Skeletal muscle satellite cell (primary cell): ENCODE measurements around the gene PSMB7.
A peak's percentile ranks its signal among the peaks of the same experiment; 100 is the strongest.

Experiments
- H3K27me3 ChIP-seq: 2 replicates; pipeline ENCODE4 v1.7.0; 2013; ENCODE audit warnings: low read length; ENCODE audit not compliant: control insufficient read depth, insufficient read depth
- H3K36me3 ChIP-seq: 2 replicates; pipeline ENCODE4 v1.7.0; 2013; ENCODE audit warnings: mild to moderate bottlenecking, control low read depth, low read length; ENCODE audit not compliant: insufficient read depth
- H3K4me1 ChIP-seq: 2 replicates; pipeline ENCODE4 v1.7.0; 2013; ENCODE audit warnings: low read length; ENCODE audit not compliant: control insufficient read depth, insufficient read depth
- H3K4me2 ChIP-seq: 2 replicates; pipeline ENCODE4 v1.7.0; 2013; ENCODE audit warnings: mild to moderate bottlenecking, low read length
- H3K4me3 ChIP-seq: 2 replicates; pipeline ENCODE4 v1.7.0; 2013; ENCODE audit warnings: low read length
- H3K9ac ChIP-seq: 2 replicates; pipeline ENCODE4 v1.7.0; 2013; ENCODE audit warnings: mild to moderate bottlenecking, low read depth, low read length, moderate library complexity
- H3K9me3 ChIP-seq: replicated peaks from 2 replicates; pipeline ENCODE4 v1.7.0; 2013; ENCODE audit warnings: mild to moderate bottlenecking, control low read depth, low read length

The PSMB7 gene

DNA sequence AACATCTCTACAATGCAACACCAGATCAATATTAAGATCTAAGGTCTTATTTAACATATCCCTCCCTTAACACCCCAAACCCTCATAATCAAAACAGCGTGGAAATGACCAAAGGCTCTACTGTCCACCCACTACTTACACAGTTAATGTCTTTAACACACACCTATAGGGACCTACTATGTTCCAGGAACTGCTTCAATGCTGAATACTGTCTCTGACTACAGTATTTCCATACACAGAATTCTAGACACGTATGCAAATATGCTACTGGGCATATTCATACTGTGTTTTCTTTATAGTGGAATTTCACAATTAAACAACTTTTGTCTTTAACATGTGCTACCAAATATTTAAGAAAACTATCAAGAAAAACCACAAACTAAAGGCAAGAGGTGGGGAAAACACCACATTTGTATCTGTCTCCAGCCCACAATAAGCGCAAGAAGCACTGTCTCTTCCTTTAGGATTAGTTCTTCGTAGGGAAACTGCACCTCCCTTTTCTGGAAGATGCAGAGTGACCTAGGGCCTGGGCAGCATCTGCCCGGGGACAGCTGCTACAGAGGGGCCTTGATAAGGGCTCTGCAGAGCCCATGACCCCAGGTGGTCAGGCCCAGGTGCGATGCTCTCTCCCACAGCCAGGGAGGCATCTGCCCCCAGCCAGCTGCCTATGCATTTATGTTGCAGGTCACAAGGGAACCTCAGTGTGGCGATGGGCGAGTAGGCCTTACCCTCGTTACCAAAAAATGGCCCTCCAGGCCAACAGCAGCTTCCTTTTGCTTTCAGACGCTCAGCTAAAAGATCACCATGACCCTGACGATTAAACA, 55.2 kb downstream of the PSMB7 start:
- Histone ChIP-seq H3K4me2 (no peak overlapping the region), H3K4me1 (peaks cover 14% of the 10 kb centered on the region), H3K27me3 (no peaks in the 10 kb centered on the region), H3K9me3 (no peaks in the 10 kb centered on the region), H3K9ac (no peak overlapping the region), H3K36me3 (peaks cover 39% of the 10 kb centered on the region), H3K4me3 (no peak overlapping the region)

- no peak overlapping the region for H3K9ac ChIP-seq
- H3K4me2 ChIP-seq = no peak overlapping the region
- no peaks in the 10 kb centered on the region for H3K9me3 ChIP-seq
- no peak overlapping the region for H3K4me3 ChIP-seq
- H3K4me1 ChIP-seq = peaks cover 14% of the 10 kb centered on the region
- H3K36me3 ChIP-seq = peaks cover 39% of the 10 kb centered on the region
- H3K27me3 ChIP-seq = no peaks in the 10 kb centered on the region
These were observed 55.8 kb downstream of the PSMB7 start for GRCh38 chr9:124359426-124359825.

- peaks cover 17% of the 10 kb centered on the region for H3K4me1 ChIP-seq
- H3K9ac ChIP-seq = no peak overlapping the region
- no peaks in the 10 kb centered on the region for H3K9me3 ChIP-seq
- no peak overlapping the region for H3K4me2 ChIP-seq
- no peak overlapping the region for H3K4me3 ChIP-seq
- no peaks in the 10 kb centered on the region for H3K27me3 ChIP-seq
- peaks cover 41% of the 10 kb centered on the region for H3K36me3 ChIP-seq
These were observed 56.6 kb downstream of the PSMB7 start for GRCh38 chr9:124358631-124359030.

GRCh38 chr9:124357721-124358361, 57.4 kb downstream of the PSMB7 start:
- no peak overlapping the region for H3K9ac ChIP-seq
- H3K4me2 ChIP-seq = no peak overlapping the region
- no peaks in the 10 kb centered on the region for H3K27me3 ChIP-seq
- H3K4me1 ChIP-seq = peaks cover 17% of the 10 kb centered on the region
- no peak overlapping the region for H3K4me3 ChIP-seq
- no peaks in the 10 kb centered on the region for H3K9me3 ChIP-seq
- peaks cover 49% of the 10 kb centered on the region for H3K36me3 ChIP-seq

- no peak overlapping the region for H3K4me3 ChIP-seq
- no peaks in the 10 kb centered on the region for H3K9me3 ChIP-seq
- H3K4me2 ChIP-seq = peak overlapping the region; percentile 17
- H3K4me1 ChIP-seq = peaks cover 17% of the 10 kb centered on the region
- no peaks in the 10 kb centered on the region for H3K27me3 ChIP-seq
- peaks cover 59% of the 10 kb centered on the region for H3K36me3 ChIP-seq
- H3K9ac ChIP-seq = no peak overlapping the region
These were observed 58.4 kb downstream of the PSMB7 start for GRCh38 chr9:124356745-124357390.

- Histone ChIP-seq H3K9ac (no peak overlapping the region), H3K4me1 (peaks cover 17% of the 10 kb centered on the region), H3K27me3 (no peaks in the 10 kb centered on the region), H3K9me3 (no peaks in the 10 kb centered on the region), H3K4me2 (no peak overlapping the region), H3K4me3 (no peak overlapping the region), H3K36me3 (peaks cover 65% of the 10 kb centered on the region)
These were observed 59.1 kb downstream of the PSMB7 start for GRCh38 chr9:124355941-124356744.

GRCh38 chr9:124355039-124355940, 60.0 kb downstream of the PSMB7 start:
- H3K4me1 ChIP-seq = peaks cover 17% of the 10 kb centered on the region
- peaks cover 74% of the 10 kb centered on the region for H3K36me3 ChIP-seq
- H3K27me3 ChIP-seq = no peaks in the 10 kb centered on the region
- H3K9ac ChIP-seq = no peak overlapping the region
- no peaks in the 10 kb centered on the region for H3K9me3 ChIP-seq
- no peak overlapping the region for H3K4me3 ChIP-seq
- H3K4me2 ChIP-seq = no peak overlapping the region

GRCh38 chr9:124354346-124355038, 60.8 kb downstream of the PSMB7 start:
- H3K4me3 ChIP-seq = no peak overlapping the region
- no peak overlapping the region for H3K9ac ChIP-seq
- no peak overlapping the region for H3K4me2 ChIP-seq
- H3K9me3 ChIP-seq = no peaks in the 10 kb centered on the region
- no peaks in the 10 kb centered on the region for H3K27me3 ChIP-seq
- peaks cover 78% of the 10 kb centered on the region for H3K36me3 ChIP-seq
- H3K4me1 ChIP-seq = peaks cover 14% of the 10 kb centered on the region

DNA sequence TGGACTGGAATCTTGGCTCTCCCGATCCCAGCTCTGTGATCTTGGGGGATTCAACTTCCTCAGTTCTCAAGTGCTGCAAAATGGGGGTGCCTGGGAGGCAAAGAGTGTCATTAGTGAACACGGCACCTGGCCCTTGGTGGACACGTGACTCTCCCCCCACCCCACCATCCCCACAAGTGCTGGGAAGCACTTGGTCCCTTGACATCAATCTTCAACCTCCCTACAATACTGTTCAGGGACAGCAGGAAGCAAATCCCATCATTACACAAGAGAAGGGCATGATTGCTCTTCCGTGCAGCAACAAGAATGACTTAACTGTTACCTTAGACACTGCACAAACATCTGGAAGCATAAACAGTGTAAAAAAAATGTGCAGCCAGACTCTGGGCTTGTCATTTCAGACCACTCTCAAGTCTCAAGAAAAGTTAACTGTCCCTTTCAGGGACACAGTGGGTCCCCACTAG, 61.4 kb downstream of the PSMB7 start:
- Histone ChIP-seq H3K4me2 (no peak overlapping the region), H3K27me3 (no peaks in the 10 kb centered on the region), H3K9ac (no peak overlapping the region), H3K9me3 (no peaks in the 10 kb centered on the region), H3K4me3 (no peak overlapping the region), H3K36me3 (peaks cover 81% of the 10 kb centered on the region), H3K4me1 (peaks cover 12% of the 10 kb centered on the region)

DNA sequence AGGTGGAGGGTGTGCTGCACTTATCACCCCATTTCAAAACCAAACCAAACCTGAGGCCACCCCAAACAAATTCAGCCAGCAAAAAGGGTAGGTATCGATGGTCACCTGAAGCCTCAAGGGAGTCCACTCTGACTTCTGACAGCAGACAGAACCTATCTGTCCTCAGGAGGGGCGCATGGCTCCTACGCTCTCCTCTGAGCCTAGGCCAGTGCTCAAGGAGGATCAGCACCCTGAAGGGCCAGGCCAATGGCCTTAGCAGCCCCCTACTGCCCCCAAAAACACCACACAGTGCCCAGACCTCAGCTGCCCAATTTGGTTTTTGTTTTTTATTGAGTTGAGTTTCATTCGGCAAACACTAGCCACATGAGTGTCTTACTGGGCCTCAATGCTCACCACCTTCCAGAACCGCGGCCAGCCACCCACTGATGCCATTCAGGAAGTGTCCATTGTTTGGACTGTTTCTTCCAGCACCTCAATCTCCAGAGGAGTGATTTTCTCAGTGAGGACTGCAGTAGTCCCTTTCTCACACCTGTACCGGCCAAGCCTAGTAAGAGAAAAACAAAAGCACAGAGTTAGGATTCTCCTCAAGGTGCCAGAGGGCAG, 62.0 kb downstream of the PSMB7 start:
- H3K27me3 ChIP-seq = no peaks in the 10 kb centered on the region
- H3K36me3 ChIP-seq = peaks cover 87% of the 10 kb centered on the region
- no peak overlapping the region for H3K4me3 ChIP-seq
- peaks cover 12% of the 10 kb centered on the region for H3K4me1 ChIP-seq
- no peaks in the 10 kb centered on the region for H3K9me3 ChIP-seq
- H3K4me2 ChIP-seq = no peak overlapping the region
- no peak overlapping the region for H3K9ac ChIP-seq
